Measurements from ENCODE around the gene HPGDS.

DNA sequence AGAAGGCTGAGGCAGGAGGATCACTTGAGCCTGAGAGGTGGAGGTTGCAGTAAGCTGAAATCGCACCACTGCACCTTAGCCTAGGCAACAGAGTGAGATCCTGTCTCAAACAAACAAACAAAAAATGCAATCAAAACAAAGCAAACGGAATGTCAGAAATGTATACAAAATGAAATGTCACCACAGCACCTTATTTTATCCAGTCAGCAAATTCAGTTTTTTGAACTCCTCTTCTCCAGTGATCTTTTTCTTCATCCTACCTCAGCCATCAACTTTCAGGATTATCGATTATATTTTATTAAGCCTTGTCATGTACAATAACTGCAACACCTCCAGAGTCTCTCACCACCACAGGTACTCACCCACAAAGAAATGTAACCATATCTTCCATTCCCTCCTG lies 31.1 kb upstream of the HPGDS start:
- TF ChIP-seq, protein P1, sequence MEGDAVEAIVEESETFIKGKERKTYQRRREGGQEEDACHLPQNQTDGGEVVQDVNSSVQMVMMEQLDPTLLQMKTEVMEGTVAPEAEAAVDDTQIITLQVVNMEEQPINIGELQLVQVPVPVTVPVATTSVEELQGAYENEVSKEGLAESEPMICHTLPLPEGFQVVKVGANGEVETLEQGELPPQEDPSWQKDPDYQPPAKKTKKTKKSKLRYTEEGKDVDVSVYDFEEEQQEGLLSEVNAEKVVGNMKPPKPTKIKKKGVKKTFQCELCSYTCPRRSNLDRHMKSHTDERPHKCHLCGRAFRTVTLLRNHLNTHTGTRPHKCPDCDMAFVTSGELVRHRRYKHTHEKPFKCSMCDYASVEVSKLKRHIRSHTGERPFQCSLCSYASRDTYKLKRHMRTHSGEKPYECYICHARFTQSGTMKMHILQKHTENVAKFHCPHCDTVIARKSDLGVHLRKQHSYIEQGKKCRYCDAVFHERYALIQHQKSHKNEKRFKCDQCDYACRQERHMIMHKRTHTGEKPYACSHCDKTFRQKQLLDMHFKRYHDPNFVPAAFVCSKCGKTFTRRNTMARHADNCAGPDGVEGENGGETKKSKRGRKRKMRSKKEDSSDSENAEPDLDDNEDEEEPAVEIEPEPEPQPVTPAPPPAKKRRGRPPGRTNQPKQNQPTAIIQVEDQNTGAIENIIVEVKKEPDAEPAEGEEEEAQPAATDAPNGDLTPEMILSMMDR (IDR thresholded peaks at IDR 0.05): no peak
- TF ChIP-seq POLR2A (IDR thresholded peaks at IDR 0.05): no peak
